CD8-positive, alpha-beta memory T cell (primary cell): ENCODE measurements around the gene ZNF358. TPM values are rescaled to one million over a fixed set of nuclear protein-coding genes. Genes with fewer than 3 reads are reported as not detected.
A peak's percentile ranks its signal among the peaks of the same experiment; 100 is the strongest.

Source experiments
- CTCF ChIA-PET: fragments of 350-600 bp; sonication (Branson Sonifier 250); formaldehyde crosslinking; loops from one replicate; lab custom pipeline; 2021; ENCODE audit warnings: antibody characterized with exemption; lab: Charles Lee
- POLR2A ChIA-PET: fragments of 350-600 bp; sonication (Branson Sonifier 250); formaldehyde crosslinking; loops from one replicate; lab custom pipeline; 2021; ENCODE audit warnings: antibody characterized with exemption; lab: Charles Lee
- DNase-seq, 5 donors: peaks; one replicate each; pipeline versions ENCODE4 v3.0.0 to v3.0.0-alpha.2; 2020 to 2022; ENCODE audit warnings: mixed read lengths in 1 of 5
- H3K27ac ChIP-seq: one replicate; pipeline ENCODE4 v1.7.0; 2013; ENCODE audit warnings: low read depth, mild to moderate bottlenecking, low read length, moderate library complexity
- H3K27me3 ChIP-seq: 2 replicates; pipeline ENCODE4 v1.7.0; 2013; ENCODE audit warnings: low read length, mild to moderate bottlenecking; ENCODE audit not compliant: insufficient read depth, poor library complexity, severe bottlenecking
- H3K36me3 ChIP-seq: 2 replicates; pipeline ENCODE4 v1.7.0; 2013; ENCODE audit warnings: mild to moderate bottlenecking, low read length, moderate library complexity; ENCODE audit not compliant: insufficient read depth
- H3K4me1 ChIP-seq: 2 replicates; pipeline ENCODE4 v1.7.0; 2013; ENCODE audit warnings: mild to moderate bottlenecking, low read length, moderate library complexity; ENCODE audit not compliant: insufficient read depth
- H3K4me3 ChIP-seq: 2 replicates; pipeline ENCODE4 v1.7.0; 2013; ENCODE audit warnings: mild to moderate bottlenecking, low read length
- H3K9me3 ChIP-seq: 2 replicates; pipeline ENCODE4 v1.7.0; 2013; ENCODE audit warnings: mild to moderate bottlenecking, low read length
- H3K27ac Mint-ChIP-seq, 8 donors: one replicate each; pipeline ENCODE4 v1.8.0; 2020 to 2021; ENCODE audit warnings: mixed read lengths in 8 of 8, mild to moderate bottlenecking in 6 of 8, inconsistent platforms in 3 of 8, moderate library complexity in 3 of 8
- H3K27me3 Mint-ChIP-seq, 2 donors: one replicate each; pipeline ENCODE4 v1.8.0; 2020 to 2021; ENCODE audit warnings: mixed read lengths in 2 of 2, mild to moderate bottlenecking in 1 of 2, moderate library complexity in 1 of 2
- H3K36me3 Mint-ChIP-seq, 3 donors: one replicate each; pipeline ENCODE4 v1.8.0; 2020 to 2021; ENCODE audit warnings: mixed read lengths in 3 of 3, inconsistent platforms in 1 of 3, mild to moderate bottlenecking in 1 of 3
- H3K4me1 Mint-ChIP-seq, 3 donors: one replicate each; pipeline ENCODE4 v1.8.0; 2020 to 2021; ENCODE audit warnings: mixed read lengths in 3 of 3, inconsistent platforms in 1 of 3, mild to moderate bottlenecking in 1 of 3
- H3K4me3 Mint-ChIP-seq, 7 donors: one replicate each; pipeline ENCODE4 v1.8.0; 2020 to 2021; ENCODE audit warnings: mixed read lengths in 7 of 7, mild to moderate bottlenecking in 6 of 7, moderate library complexity in 4 of 7, inconsistent platforms in 2 of 7
- H3K9me3 Mint-ChIP-seq, 5 donors: one replicate each; pipeline ENCODE4 v1.8.0; 2020 to 2022; ENCODE audit warnings: mixed read lengths in 5 of 5, mild to moderate bottlenecking in 3 of 5, moderate library complexity in 2 of 5, inconsistent platforms in 1 of 5
- polyA plus RNA-seq: library from polyadenylated mRNA; unstranded; fragments of 300-500 nt; fragmentation: Illumina TruSeq; gene quantifications from one replicate; pipeline ENCODE4 v1.2.3, GENCODE V29; 2021
- total RNA-seq, 2 experiments: library from RNA; stranded (reverse); gene quantifications; one replicate each; pipeline ENCODE4 v1.2.3, GENCODE V29; 2021

ZNF358 gene
- total RNA-seq = 1 to 10 TPM; 7.6 to 8.9 TPM
- 2.5 TPM for polyA plus RNA-seq

GRCh38 chr19:7515645-7516151 is at the start of gene ZNF358:
Gene ZNF358 (plus strand): TSS chr19:7516103. CDS start chr19:7519243, 3,140 bp downstream.
- POLR2A ChIA-PET = no interaction called here
- H3K27me3 ChIP-seq = no peaks in the 10 kb centered on the region
- peak in 2 of 5 donors; percentile 27 to 31 for DNase-seq
- Mint-ChIP-seq H3K4me3 (peak within 1 kb of the TSS; percentile 68 to 86 (median 80)), H3K9me3 (peaks cover 0 to 1% (median 0%) of the 10 kb centered on the region in 5 donors), H3K27me3 (peaks cover 18 to 20% of the 10 kb centered on the region in 2 donors), H3K4me1 (peaks cover 14 to 18% (median 15%) of the 10 kb centered on the region in 3 donors), H3K27ac (peak within 1 kb of the TSS in 7 of 8 donors; percentile 46 to 94 (median 79)), H3K36me3 (peaks cover 0 to 2% (median 0%) of the 10 kb centered on the region in 3 donors)
- CTCF ChIA-PET = no interaction called here
- peak within 1 kb of the TSS; percentile 42 for H3K4me3 ChIP-seq
- H3K4me1 ChIP-seq = peaks cover 5% of the 10 kb centered on the region
- H3K36me3 ChIP-seq = no peaks in the 10 kb centered on the region
- peak within 1 kb of the TSS; percentile 4 for H3K27ac ChIP-seq
- no peaks in the 10 kb centered on the region for H3K9me3 ChIP-seq

GRCh38 chr19:7467009-7467989 is 48.6 kb upstream of the ZNF358 start:
- Mint-ChIP-seq H3K27me3 (peaks cover 0 to 2% of the 10 kb centered on the region in 2 donors), H3K36me3 (peaks cover 0 to 76% (median 2%) of the 10 kb centered on the region in 3 donors), H3K9me3 (no peaks in the 10 kb centered on the region), H3K4me1 (no peaks in the 10 kb centered on the region), H3K4me3 (no peak overlapping the region), H3K27ac (no peak overlapping the region)
- no peaks in the 10 kb centered on the region for H3K4me1 ChIP-seq
- H3K4me3 ChIP-seq = no peak overlapping the region
- no peaks in the 10 kb centered on the region for H3K9me3 ChIP-seq
- no peaks in the 10 kb centered on the region for H3K27me3 ChIP-seq
- DNase-seq = no peak
- ChIA-PET CTCF (no interaction called here), POLR2A (no interaction called here)
- peaks cover 70% of the 10 kb centered on the region for H3K36me3 ChIP-seq
- no peak overlapping the region for H3K27ac ChIP-seq

GRCh38 chr19:7468840-7469239 is 47.1 kb upstream of the ZNF358 start:
- Histone ChIP-seq H3K9me3 (no peaks in the 10 kb centered on the region), H3K4me3 (no peak overlapping the region), H3K4me1 (no peaks in the 10 kb centered on the region), H3K27me3 (no peaks in the 10 kb centered on the region), H3K27ac (no peak overlapping the region), H3K36me3 (peaks cover 56% of the 10 kb centered on the region)
- Mint-ChIP-seq H3K36me3 (peaks cover 0 to 69% (median 4%) of the 10 kb centered on the region in 3 donors), H3K4me3 (no peak overlapping the region), H3K9me3 (no peaks in the 10 kb centered on the region), H3K27ac (peak overlapping the region in 1 of 8 donors; percentile 48), H3K4me1 (no peaks in the 10 kb centered on the region), H3K27me3 (peaks cover 0 to 2% of the 10 kb centered on the region in 2 donors)
- ChIA-PET CTCF (interaction anchor here (0.7 kb wide), 1 partner anchor 302 kb away, joined by 3 read pairs; no protein-coding TSS in a partner anchor), POLR2A (no interaction called here)
- DNase-seq = no peak

- Histone ChIP-seq H3K9me3 (no peaks in the 10 kb centered on the region), H3K4me3 (no peak overlapping the region), H3K27me3 (no peaks in the 10 kb centered on the region), H3K4me1 (no peaks in the 10 kb centered on the region), H3K27ac (no peak overlapping the region), H3K36me3 (peaks cover 48% of the 10 kb centered on the region)
- H3K27me3 Mint-ChIP-seq = peaks cover 0 to 2% of the 10 kb centered on the region in 2 donors
- H3K36me3 Mint-ChIP-seq = peaks cover 0 to 61% (median 2%) of the 10 kb centered on the region in 3 donors
- no peak for DNase-seq
- H3K4me1 Mint-ChIP-seq = no peaks in the 10 kb centered on the region
- ChIA-PET CTCF (interaction anchor here (1.1 kb wide), 1 partner anchor 56 kb away, joined by 3 read pairs; no protein-coding TSS in a partner anchor), POLR2A (no interaction called here)
- H3K27ac Mint-ChIP-seq = no peak overlapping the region
- H3K4me3 Mint-ChIP-seq = no peak overlapping the region
- H3K9me3 Mint-ChIP-seq = no peaks in the 10 kb centered on the region
These were observed 46.1 kb upstream of the ZNF358 start for GRCh38 chr19:7469669-7470285.

- Mint-ChIP-seq H3K9me3 (no peaks in the 10 kb centered on the region), H3K27me3 (peaks cover 0 to 2% of the 10 kb centered on the region in 2 donors), H3K4me1 (no peaks in the 10 kb centered on the region), H3K4me3 (no peak overlapping the region), H3K27ac (no peak overlapping the region), H3K36me3 (peaks cover 0 to 56% (median 2%) of the 10 kb centered on the region in 3 donors)
- Histone ChIP-seq H3K4me1 (no peaks in the 10 kb centered on the region), H3K36me3 (peaks cover 38% of the 10 kb centered on the region), H3K27me3 (no peaks in the 10 kb centered on the region), H3K9me3 (no peaks in the 10 kb centered on the region), H3K4me3 (no peak overlapping the region), H3K27ac (no peak overlapping the region)
- DNase-seq = no peak
- ChIA-PET POLR2A (no interaction called here), CTCF (interaction anchor here (1.1 kb wide), 1 partner anchor 57 kb away, joined by 3 read pairs; no protein-coding TSS in a partner anchor)
These were observed 45.2 kb upstream of the ZNF358 start for GRCh38 chr19:7470540-7471305.

- H3K4me1 ChIP-seq = no peaks in the 10 kb centered on the region
- Mint-ChIP-seq H3K36me3 (peaks cover 0 to 51% (median 2%) of the 10 kb centered on the region in 3 donors), H3K9me3 (no peaks in the 10 kb centered on the region), H3K4me1 (no peaks in the 10 kb centered on the region), H3K27ac (peak overlapping the region in 2 of 8 donors; percentile 29 to 32), H3K4me3 (no peak overlapping the region), H3K27me3 (peaks cover 0 to 2% of the 10 kb centered on the region in 2 donors)
- ChIA-PET CTCF (no interaction called here), POLR2A (no interaction called here)
- no peak overlapping the region for H3K4me3 ChIP-seq
- no peaks in the 10 kb centered on the region for H3K27me3 ChIP-seq
- no peak overlapping the region for H3K27ac ChIP-seq
- DNase-seq = no peak
- H3K9me3 ChIP-seq = no peaks in the 10 kb centered on the region
- H3K36me3 ChIP-seq = peaks cover 37% of the 10 kb centered on the region
These were observed 43.9 kb upstream of the ZNF358 start for GRCh38 chr19:7471696-7472615.

- Histone ChIP-seq H3K4me1 (no peaks in the 10 kb centered on the region), H3K27ac (no peak overlapping the region), H3K4me3 (no peak overlapping the region), H3K27me3 (no peaks in the 10 kb centered on the region), H3K36me3 (peaks cover 8% of the 10 kb centered on the region), H3K9me3 (no peaks in the 10 kb centered on the region)
- H3K36me3 Mint-ChIP-seq = peaks cover 0 to 22% (median 2%) of the 10 kb centered on the region in 3 donors
- H3K4me3 Mint-ChIP-seq = no peak overlapping the region
- CTCF ChIA-PET = no interaction called here
- POLR2A ChIA-PET = no interaction called here
- peaks cover 0 to 3% of the 10 kb centered on the region in 2 donors for H3K27me3 Mint-ChIP-seq
- no peaks in the 10 kb centered on the region for H3K4me1 Mint-ChIP-seq
- peak overlapping the region in 1 of 8 donors; percentile 50 for H3K27ac Mint-ChIP-seq
- H3K9me3 Mint-ChIP-seq = no peaks in the 10 kb centered on the region
- no peak for DNase-seq
These were observed 40.2 kb upstream of the ZNF358 start for GRCh38 chr19:7475665-7476064.
